ENCODE data around the gene TECR. TPM values are rescaled to one million over a fixed set of nuclear protein-coding genes. Genes with fewer than 3 reads are reported as not detected.
A peak's percentile ranks its signal among the peaks of the same experiment; 100 is the strongest.

Gene TECR
- total RNA-seq, 1 experiment from 2014 or later, result 164 TPM

- Histone ChIP-seq H3K23ac (ENCODE audit: insufficient read length, low read depth, low read length) (no peak overlapping the region), H2BK20ac (ENCODE audit: low read depth, low read length, poor library complexity, severe bottlenecking) (no peak overlapping the region), H2BK120ac (ENCODE audit: low read depth, low read length, poor library complexity, severe bottlenecking) (no peak overlapping the region), H3T11ph (ENCODE audit: low read length) (no peak overlapping the region), H3K27me3 (ENCODE audit: insufficient read depth, low read length) (no peaks in the 10 kb centered on the region), H2BK15ac (ENCODE audit: low read depth, low read length) (no peak overlapping the region), H3K18ac (ENCODE audit: insufficient read length, low read depth, low read length) (no peak overlapping the region), H3K9ac (ENCODE audit: extremely low read depth, insufficient read length, low read length) (peak overlapping the region; percentile 64), H4K5ac (ENCODE audit: insufficient read length, low read depth, low read length) (no peak overlapping the region), H2BK12ac (ENCODE audit: insufficient read length, low read depth, low read length) (no peak overlapping the region), H3K79me1 (ENCODE audit: insufficient read depth, low read depth, low read length, poor library complexity, severe bottlenecking) (peaks cover 3% of the 10 kb centered on the region), H2BK5ac (ENCODE audit: insufficient read length, low read length) (no peak overlapping the region), H3K56ac (ENCODE audit: insufficient read length, low read depth, low read length) (no peak overlapping the region), H3K4me1 (ENCODE audit: insufficient read depth, low read length) (peaks cover 4% of the 10 kb centered on the region; the same call in 1 of the 2 replicates), H3K14ac (ENCODE audit: insufficient read depth, low read length) (peak overlapping the region; percentile 72), H3K27ac (ENCODE audit: insufficient read length, low read depth, low read length) (no peak overlapping the region), H3K4ac (ENCODE audit: low read depth, low read length) (no peak overlapping the region), H2AFZ (ENCODE audit: low read length) (no peak overlapping the region), H4K91ac (ENCODE audit: insufficient read length, low read depth, low read length) (no peak overlapping the region), H3K4me2 (ENCODE audit: insufficient read depth, insufficient read length, low read length) (peak overlapping the region; percentile 86), H4K8ac (replicated peaks; ENCODE audit: insufficient read length, low read depth, low read length) (no peak overlapping the region), H3K79me2 (ENCODE audit: insufficient read depth, low read length) (peaks cover 2% of the 10 kb centered on the region; the same call in 1 of the 2 replicates), H3K9me3 (ENCODE audit: control insufficient read depth, low read depth, low read length) (no peaks in the 10 kb centered on the region), H3K23me2 (ENCODE audit: insufficient read length, low read depth, low read length, poor library complexity, severe bottlenecking) (peaks cover 4% of the 10 kb centered on the region), H2AK5ac (ENCODE audit: insufficient read length, low read length) (no peak overlapping the region), H4K20me1 (ENCODE audit: control insufficient read depth, insufficient read depth, insufficient read length) (no peaks in the 10 kb centered on the region)
- Mint-ChIP-seq H3K36me3 (ENCODE audit: insufficient read depth in 1 of 3, low read depth in 3 of 3) (peaks cover 14 to 29% (median 22%) of the 10 kb centered on the region in 3 experiments), H3K4me1 (peaks cover 22% of the 10 kb centered on the region in 2 experiments), H3K27me3 (ENCODE audit: low read depth) (no peaks in the 10 kb centered on the region; the same call in none of the 2 replicates), H3K4me3 (peak overlapping the region; percentile 87 to 94), H3K27ac (peak overlapping the region; percentile 65 to 80 (median 70); a peak in 4 of 7 replicates), H3K9me3 (no peaks in the 10 kb centered on the region)
- no CpG with 5 or more reads among the region's 28 CpGs for WGBS (ENCODE audit: extremely low coverage, insufficient read length, low lambda C conversion rate)
- no peak for DNase-seq
- TF ChIP-seq CTCF (conservative IDR thresholded peaks at IDR 0.05), result no peak
Measured at GRCh38 chr19:14495672-14496028, 33.7 kb upstream of the TECR start.

All from H9 (cell line).